Vagina (tissue), 2 donors: ENCODE results near the gene ADRM1.

Experiments used
- POLR2A ChIP-seq, 2 donors: fragments of 450-650 bp; IDR thresholded peaks; one replicate each; pipeline ENCODE4 v1.6.1; 2017; ENCODE audit warnings: antibody characterized with exemption in 2 of 2, mild to moderate bottlenecking in 2 of 2, moderate library complexity in 2 of 2
- POLR2AphosphoS5 ChIP-seq, 2 donors: sonication (generic); formaldehyde crosslinking; IDR thresholded peaks; one replicate each; pipeline ENCODE4 v1.9.0; 2017; ENCODE audit warnings: antibody characterized with exemption in 2 of 2, mild to moderate bottlenecking in 2 of 2, low read depth in 1 of 2; ENCODE audit not compliant: insufficient read depth in 1 of 2
- TF ChIP-seq, protein P1 (sequence below), 3 experiments: fragments of 450-650 bp in 2 of 3; fragments of 200-600 bp in 1 of 3; sonication (generic) in 1 of 3; IDR thresholded peaks; one replicate each; pipeline ENCODE4 v1.5.1; 2017 to 2019; ENCODE audit warnings: antibody characterized with exemption in 3 of 3, mild to moderate bottlenecking in 2 of 3, moderate library complexity in 2 of 3

- TF ChIP-seq POLR2A (IDR thresholded peaks at IDR 0.05) (no peak), POLR2AphosphoS5 (IDR thresholded peaks at IDR 0.05; ENCODE audit: insufficient read depth in 1 of 2, low read depth in 1 of 2) (no peak)
- TF ChIP-seq, protein P1, sequence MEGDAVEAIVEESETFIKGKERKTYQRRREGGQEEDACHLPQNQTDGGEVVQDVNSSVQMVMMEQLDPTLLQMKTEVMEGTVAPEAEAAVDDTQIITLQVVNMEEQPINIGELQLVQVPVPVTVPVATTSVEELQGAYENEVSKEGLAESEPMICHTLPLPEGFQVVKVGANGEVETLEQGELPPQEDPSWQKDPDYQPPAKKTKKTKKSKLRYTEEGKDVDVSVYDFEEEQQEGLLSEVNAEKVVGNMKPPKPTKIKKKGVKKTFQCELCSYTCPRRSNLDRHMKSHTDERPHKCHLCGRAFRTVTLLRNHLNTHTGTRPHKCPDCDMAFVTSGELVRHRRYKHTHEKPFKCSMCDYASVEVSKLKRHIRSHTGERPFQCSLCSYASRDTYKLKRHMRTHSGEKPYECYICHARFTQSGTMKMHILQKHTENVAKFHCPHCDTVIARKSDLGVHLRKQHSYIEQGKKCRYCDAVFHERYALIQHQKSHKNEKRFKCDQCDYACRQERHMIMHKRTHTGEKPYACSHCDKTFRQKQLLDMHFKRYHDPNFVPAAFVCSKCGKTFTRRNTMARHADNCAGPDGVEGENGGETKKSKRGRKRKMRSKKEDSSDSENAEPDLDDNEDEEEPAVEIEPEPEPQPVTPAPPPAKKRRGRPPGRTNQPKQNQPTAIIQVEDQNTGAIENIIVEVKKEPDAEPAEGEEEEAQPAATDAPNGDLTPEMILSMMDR (IDR thresholded peaks at IDR 0.05) = no peak
Measured at GRCh38 chr20:62347445-62347844, 44.6 kb downstream of the ADRM1 start.
